NCI-H1105 (cell line): ENCODE results near the gene RGSL1.

Experiments
- DNase-seq: peaks from one replicate; lab custom pipeline; 2025; lab: John Stamatoyannopoulos, UW

RGSL1 gene

DNA sequence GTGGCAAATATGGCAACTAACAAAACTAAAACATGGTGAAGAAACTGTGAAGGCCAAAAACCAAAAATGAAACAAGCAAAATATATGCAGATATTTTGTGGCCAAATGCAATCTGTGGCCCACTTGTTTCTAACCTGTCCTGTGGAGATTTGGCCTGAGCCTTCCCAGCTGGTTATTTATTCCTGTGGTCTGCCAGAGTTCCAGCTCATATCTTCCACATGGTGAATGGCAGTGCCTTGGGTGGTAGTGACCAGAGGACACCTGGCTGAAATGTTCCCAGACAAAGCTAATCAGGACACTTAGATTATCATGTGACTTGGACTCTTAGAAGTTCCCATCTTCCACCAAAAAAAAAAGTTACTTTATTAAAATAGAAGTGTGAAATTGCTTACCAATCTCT, 99.4 kb downstream of the RGSL1 start:
- DNase-seq = no peak

DNA sequence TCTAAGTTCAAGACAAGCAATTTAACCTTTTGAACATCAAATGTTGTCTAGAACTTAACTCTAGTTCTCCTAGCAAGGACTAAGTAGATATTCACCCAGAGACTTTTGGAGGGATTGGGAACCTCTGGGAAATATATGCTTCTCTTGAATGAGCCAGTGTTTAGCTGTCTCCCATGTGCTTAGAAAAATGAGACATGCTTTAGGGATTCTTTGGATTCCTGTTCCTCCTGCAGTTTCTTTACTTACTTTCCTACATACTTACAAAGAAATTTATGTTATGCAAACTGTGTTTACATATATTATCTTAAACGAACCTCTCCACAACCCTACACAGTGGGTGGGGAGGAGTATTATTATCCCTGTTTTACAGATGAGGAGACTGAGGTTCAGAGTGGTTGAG, 99.9 kb downstream of the RGSL1 start:
- DNase-seq = no peak

DNA sequence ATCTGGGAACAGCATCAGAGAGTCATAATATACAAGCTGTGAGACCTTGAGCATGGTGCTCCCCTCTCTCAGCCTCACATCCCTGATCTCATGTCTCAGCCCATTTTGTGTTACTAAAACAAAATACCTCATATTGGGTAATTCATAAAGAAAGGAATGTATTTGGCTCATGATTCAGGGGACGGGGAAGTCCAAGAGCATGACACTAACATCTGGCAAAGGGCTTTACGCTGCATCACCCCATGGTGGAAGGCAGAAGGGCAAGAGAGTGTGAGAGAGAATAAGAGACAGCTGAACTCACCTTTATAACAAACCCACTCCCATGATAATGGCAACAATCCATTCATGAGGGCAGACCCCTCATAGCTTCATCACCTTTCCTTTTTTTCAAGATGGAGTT, 102.6 kb downstream of the RGSL1 start:
- DNase-seq = no peak

DNA sequence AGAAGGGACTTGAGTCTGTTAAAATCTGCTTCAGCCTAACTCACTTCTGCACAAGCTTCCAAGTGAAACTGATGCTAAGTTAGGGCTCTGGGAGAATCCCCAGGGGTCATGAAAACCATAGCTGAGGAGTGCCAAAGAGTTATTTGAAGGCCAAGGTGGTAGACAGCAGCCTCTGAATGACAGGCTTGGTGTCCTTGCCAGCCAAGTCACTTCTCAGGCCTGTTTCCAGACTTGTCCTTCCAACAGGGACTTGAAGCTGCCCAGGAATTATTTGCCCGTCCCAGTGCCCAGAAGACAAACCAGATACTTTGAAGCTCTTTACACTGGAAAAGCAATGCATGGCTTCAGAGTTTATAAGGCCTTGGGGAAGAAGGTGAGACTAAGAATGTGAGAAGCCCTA, 105.5 kb downstream of the RGSL1 start:
- DNase-seq = no peak

DNA sequence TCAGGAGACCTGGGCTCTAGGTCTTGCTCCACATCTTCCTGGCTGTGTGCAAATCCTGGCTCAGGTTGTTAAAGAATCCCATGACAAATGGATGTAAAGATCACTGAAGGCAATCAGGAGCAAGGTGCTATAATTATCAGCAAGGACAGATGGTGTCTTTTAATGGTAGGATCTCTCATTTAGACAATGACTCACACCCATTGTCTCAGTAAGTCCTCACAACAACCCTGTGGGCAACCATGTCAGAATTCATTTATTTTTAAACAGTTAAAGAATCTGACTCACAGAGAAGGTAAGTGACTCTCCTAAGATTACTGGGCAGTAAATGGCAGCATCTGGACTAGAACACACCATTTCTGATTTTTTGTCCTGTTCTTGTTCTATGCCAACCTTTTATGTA, 106.3 kb downstream of the RGSL1 start:
- DNase-seq = no peak

GRCh38 chr1:182560392-182560984, 110.5 kb downstream of the RGSL1 start:
- no peak for DNase-seq

GRCh38 chr1:182561456-182561855, 111.5 kb downstream of the RGSL1 start:
- no peak for DNase-seq

GRCh38 chr1:182563095-182563494, 113.1 kb downstream of the RGSL1 start:
- no peak for DNase-seq

GRCh38 chr1:182564406-182565004, 114.6 kb downstream of the RGSL1 start:
- no peak for DNase-seq

DNA sequence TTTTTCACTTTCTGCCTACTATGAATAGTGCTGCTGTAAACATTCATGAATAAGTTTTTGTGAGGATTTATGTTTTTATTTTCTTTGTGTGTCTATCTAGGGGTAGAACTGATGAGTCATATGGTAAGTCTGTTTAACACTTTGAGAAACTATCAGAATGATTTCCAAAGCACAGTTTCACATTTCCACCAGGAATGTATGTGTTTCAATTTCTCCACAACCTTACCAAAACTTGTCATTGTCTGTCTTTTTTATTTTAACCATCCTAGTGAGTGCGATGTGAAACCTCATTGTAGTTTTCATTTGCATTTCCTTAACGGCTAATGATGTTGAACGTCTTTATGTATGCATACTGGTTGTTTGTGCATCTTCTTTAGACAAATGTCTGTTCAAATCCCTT, 115.6 kb downstream of the RGSL1 start:
- no peak for DNase-seq

- DNase-seq = no peak
These were observed 117.7 kb downstream of the RGSL1 start for GRCh38 chr1:182567629-182568028.

GRCh38 chr1:182568647-182569284, 118.8 kb downstream of the RGSL1 start:
- DNase-seq = no peak

GRCh38 chr1:182569939-182570610, 120.1 kb downstream of the RGSL1 start:
- DNase-seq = no peak

GRCh38 chr1:182570611-182570970, 120.6 kb downstream of the RGSL1 start:
- no peak for DNase-seq

DNA sequence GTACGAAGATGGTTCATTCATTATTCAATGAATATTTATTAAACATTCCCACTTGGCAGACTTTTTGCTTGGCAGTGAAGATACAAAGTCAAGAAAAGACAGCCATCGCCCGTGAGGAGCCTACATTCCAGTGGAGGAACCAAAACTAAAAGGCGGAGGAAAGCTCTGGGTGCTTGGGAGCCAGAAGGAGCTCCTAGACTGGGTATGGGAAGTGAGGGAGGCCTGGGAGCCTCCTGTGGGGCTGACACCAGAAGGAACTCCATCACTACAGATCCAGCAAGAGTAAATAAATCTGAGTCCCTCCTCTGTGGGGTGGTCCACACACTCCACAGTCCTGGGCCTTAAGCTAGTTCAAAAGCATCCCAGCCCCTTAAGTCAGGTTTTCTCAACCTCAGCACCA, 124.2 kb downstream of the RGSL1 start:
- no peak for DNase-seq

DNA sequence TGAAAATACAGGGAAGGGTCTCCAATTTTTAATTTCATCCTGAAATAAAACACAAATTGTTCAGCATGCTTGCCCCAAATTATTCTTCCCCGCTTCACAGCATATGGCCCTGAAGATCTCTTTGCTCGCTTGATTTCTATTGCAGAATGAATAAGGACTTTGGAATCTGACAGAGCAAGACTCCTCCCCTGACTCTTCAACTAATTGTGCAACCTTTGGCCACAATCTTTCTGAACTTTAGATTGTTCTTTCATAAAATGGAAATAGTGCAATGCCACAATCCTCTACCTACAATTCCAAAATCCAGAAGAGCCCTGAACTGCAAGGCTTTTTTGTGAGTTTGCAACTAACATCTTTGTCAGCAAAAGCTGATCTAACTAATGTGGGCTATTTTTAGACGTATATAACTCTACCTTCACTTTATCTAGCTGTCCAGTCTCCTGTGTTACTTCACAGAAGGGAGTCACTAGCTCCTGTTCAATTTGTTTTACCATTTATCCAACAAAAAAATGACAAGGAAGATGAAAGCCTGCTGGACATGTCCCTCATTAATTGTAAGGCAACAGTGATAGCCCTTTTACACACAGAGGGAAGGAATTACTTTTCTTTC, 125.7 kb downstream of the RGSL1 start:
- no peak for DNase-seq

DNA sequence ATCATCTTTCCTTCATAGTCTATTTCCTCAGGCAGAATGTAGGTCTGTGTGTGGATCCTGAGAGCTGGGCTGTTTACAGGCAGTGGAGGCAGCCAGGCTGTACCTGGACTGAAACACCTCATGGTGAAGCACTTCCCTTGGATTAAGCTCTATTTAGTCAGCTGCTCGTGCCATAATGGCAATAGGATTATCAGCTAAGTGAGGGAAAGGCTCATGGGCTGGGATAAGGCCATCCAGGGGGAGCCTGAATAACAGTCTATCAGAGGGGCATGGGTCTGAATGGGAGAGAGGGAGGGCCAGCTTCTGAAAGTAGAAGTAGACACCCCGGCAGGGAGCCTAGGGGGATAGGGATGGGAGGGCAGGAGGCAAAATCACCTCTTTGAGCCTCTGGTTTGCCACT, 130.8 kb downstream of the RGSL1 start:
- DNase-seq = no peak

- no peak for DNase-seq
These were observed 134.8 kb downstream of the RGSL1 start for GRCh38 chr1:182584746-182585145.

- DNase-seq = no peak
These were observed 136.4 kb downstream of the RGSL1 start for GRCh38 chr1:182586380-182586779.

- DNase-seq = no peak
These were observed 137.1 kb downstream of the RGSL1 start for GRCh38 chr1:182587093-182587492.

- no peak for DNase-seq
These were observed 137.9 kb downstream of the RGSL1 start for GRCh38 chr1:182587666-182588499.
